A549 (cell line): Measurements from ENCODE around the gene MED17.

Experiments
- CHD2 ChIP-seq: fragments of 150-350 bp; IDR thresholded peaks from 2 replicates; pipeline ENCODE4 v1.6.1; 2014; ENCODE audit warnings: low read length; ENCODE audit not compliant: partially characterized antibody
- CHD4 ChIP-seq: fragments of 200-600 bp; sonication (generic); IDR thresholded peaks from 2 replicates; pipeline ENCODE4 v1.6.1; 2016; ENCODE audit warnings: antibody characterized with exemption, mild to moderate bottlenecking, borderline replicate concordance
- FOSL2 ChIP-seq, 2 experiments: fragments of 450-650 bp in 1 of 2; fragments of >200 bp in 1 of 2; sonication (Bioruptor Twin) in 1 of 2; formaldehyde crosslinking; IDR thresholded peaks; 2 replicates each; pipeline versions ENCODE4 v1.5.0 to v1.6.1; 2016 to 2020; ENCODE audit warnings: mild to moderate bottlenecking in 1 of 2, moderate library complexity in 1 of 2
- MAFK ChIP-seq: fragments of 450-650 bp; IDR thresholded peaks from 2 replicates; pipeline ENCODE4 v1.6.1; 2014; ENCODE audit not compliant: partially characterized antibody
- RAD21 ChIP-seq, 2 experiments: fragments of >200 bp in 1 of 2; sonication (Bioruptor Twin) in 1 of 2; formaldehyde crosslinking in 1 of 2; IDR thresholded peaks in 1 of 2; conservative IDR thresholded peaks in 1 of 2; 2 replicates in 1 of 2; 3 replicates in 1 of 2; pipeline ENCODE4 v1.6.1; 2012 to 2018; ENCODE audit warnings: inconsistent platforms in 1 of 2
- TF ChIP-seq, protein P1 (sequence below): fragments of >200 bp; sonication (Bioruptor Twin); formaldehyde crosslinking; IDR thresholded peaks from 3 replicates; pipeline ENCODE4 v1.5.1; 2016

DNA sequence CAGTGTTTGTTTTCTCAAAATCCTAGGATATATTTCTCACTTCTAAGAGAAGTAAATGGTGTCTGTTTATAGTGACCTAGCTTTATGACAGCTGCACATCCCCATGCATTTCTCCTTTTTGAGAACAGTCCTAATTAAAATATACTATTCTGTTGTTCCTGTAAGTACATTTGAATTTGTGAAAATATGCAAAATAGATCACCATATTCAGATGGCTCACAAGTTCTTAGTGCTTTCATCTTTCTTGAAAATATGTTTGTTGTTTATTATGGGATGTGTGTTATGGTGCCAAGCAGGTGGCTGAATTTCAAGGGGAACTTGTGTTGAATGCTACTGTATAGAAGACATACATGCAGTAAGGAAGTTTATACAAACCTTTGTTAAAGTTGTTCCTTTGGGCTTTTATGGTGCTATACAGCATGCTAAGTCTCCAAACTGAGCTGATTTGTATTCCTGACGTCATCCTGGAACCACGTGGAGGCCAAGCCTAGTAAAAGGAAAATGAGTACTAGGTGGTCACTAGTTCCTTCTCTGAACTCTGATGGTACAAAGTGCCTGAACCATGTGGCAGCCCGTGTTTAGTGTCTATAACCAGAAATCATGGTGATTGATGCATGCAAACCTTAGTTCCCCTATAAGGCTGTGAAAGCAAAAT, 74.2 kb downstream of the MED17 start:
- TF ChIP-seq CHD4: no peak
- no peak for TF ChIP-seq CHD2
- TF ChIP-seq, protein P1, sequence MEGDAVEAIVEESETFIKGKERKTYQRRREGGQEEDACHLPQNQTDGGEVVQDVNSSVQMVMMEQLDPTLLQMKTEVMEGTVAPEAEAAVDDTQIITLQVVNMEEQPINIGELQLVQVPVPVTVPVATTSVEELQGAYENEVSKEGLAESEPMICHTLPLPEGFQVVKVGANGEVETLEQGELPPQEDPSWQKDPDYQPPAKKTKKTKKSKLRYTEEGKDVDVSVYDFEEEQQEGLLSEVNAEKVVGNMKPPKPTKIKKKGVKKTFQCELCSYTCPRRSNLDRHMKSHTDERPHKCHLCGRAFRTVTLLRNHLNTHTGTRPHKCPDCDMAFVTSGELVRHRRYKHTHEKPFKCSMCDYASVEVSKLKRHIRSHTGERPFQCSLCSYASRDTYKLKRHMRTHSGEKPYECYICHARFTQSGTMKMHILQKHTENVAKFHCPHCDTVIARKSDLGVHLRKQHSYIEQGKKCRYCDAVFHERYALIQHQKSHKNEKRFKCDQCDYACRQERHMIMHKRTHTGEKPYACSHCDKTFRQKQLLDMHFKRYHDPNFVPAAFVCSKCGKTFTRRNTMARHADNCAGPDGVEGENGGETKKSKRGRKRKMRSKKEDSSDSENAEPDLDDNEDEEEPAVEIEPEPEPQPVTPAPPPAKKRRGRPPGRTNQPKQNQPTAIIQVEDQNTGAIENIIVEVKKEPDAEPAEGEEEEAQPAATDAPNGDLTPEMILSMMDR: no peak
- TF ChIP-seq FOSL2 (IDR thresholded peaks at IDR 0.05): no peak
- no peak for TF ChIP-seq FOSL2 (CRISPR knock-in tag; IDR thresholded peaks at IDR 0.05)
- TF ChIP-seq MAFK: no peak
- no peak for TF ChIP-seq RAD21 (conservative IDR thresholded peaks at IDR 0.05 in 1 of 2, IDR thresholded peaks at IDR 0.05 in 1 of 2)
